Fibroblast of the conjunctiva (primary cell): ENCODE results near the gene TTC39B.
"Not testable (repeated sequence)": the region's sequence is repeated elsewhere in the genome, so short reads cannot be mapped to it uniquely, and the experiment has no call there.

Experiments
- DNase-seq: peaks from one replicate; pipeline ENCODE4 v3.0.0-alpha.2; 2010; ENCODE audit warnings: low read depth

The TTC39B gene

DNA sequence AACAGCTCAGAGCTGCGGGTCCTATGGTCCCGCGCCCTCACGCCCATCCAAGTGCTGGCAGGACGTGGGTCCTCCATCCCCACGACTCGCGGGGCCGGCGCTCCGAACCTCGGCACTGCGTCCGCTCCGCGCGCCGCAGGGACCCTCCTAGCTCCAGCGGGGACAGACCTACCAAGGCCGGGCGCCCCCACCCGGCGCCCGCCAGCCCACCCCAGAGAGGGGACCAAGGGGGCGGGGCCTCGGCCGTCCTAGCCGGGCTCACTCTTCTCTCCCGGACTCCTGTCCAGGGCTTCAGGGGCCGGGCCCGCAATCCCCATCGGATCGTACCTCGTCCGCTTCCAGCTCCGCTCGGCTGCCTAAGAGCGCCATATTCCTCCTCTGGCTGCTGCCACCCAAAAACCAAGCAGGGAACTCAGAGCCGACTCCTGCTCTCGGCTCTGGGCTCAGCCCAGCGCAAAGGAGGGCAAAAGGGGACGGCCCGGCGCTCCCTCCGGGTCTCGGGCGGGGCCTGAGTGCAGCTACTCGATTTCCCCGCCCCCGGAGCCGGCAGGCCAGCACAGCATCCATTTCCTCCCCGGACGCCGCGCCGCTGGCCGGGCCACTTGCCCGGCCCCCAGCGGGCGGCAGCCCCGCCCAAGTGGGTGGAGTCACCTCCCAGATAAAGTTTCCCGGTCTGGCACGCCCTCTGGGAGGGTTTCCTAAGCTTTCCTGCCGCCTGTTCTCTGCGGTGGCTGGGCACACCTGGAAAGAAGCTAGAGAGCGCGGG lies at the start of gene TTC39B:
TTC39B (minus strand) TSS at position 460 of the 766 bp plus-strand sequence; CDS start at position 369, 91 bp downstream.
- peak; percentile 82 for DNase-seq

DNA sequence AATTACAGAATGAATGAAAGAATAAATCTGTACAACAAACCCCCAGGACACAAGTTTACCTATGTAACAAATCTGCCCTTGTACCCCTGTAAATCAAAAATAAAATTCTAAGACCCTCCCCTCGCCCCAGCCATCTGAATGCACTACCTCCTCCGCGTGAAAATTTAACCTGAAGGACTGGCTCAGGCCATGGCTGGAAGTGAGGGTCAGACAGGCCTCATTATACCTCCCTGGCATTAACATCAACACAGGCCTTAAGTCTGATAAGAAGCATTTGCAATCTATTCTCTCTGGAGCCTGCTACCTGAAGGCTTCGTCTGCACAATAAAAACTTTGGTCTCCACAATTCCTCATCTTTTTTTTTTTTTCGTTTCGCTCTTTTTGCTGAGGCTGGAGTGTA lies 48.7 kb upstream of the TTC39B start:
- DNase-seq, result no peak

DNA sequence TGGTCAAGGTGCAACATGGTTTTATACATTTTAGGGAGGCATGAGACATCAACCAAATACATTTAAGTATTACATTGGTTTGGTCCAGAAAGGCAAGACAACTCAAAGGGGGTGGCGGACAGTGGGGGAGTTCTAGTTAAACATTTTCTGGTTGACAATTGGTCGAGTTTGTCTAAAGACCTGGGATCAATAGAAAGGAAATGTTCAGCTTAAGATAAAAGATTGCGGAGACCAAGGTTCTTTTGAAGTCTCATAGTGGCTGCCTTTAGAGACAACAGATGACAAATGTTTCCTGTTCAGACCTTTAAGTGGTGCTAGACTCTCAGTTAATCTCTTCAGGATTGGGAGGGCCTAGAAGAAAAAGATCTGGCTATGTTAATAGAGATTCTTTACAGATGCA lies 47.7 kb upstream of the TTC39B start:
- DNase-seq, result no peak

DNA sequence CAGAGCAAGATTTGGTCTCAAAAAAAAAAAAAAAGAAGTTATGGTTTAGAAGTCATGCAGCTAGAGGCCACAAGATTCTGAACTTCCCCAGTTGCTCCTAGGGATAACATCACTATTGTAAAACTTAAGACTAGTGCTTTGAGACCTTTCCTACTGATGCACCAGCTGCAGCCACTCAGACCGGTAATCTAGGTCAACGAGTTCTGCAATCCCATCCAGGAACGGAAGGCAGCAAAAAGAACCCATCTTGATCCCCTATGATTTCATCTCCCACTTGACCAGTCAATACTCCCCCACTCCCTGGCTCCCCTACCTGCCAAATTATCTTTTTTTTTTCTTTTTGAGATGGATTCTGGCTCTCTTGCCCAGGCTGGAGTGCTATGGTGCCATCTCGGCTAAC lies 46.9 kb upstream of the TTC39B start:
- no peak for DNase-seq

DNA sequence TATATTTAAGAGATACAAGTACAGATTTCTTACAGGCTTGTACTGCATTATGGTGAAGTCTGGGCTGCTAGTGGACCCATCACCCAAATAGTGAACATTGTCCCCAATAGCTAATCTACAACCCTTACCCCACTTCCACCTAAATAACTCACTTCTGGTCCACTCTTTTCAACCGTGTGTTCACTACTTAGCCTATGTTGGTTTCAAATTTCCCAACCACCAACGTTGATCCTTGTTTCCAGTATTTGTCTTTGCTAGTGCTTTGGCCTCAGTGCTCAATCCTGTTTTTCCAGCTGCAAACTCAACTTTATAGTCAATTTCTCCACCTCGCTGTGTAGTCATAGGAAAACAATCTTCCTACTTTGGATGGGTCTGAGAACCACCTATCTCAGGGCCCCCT lies 45.3 kb upstream of the TTC39B start:
- DNase-seq, result no peak

DNA sequence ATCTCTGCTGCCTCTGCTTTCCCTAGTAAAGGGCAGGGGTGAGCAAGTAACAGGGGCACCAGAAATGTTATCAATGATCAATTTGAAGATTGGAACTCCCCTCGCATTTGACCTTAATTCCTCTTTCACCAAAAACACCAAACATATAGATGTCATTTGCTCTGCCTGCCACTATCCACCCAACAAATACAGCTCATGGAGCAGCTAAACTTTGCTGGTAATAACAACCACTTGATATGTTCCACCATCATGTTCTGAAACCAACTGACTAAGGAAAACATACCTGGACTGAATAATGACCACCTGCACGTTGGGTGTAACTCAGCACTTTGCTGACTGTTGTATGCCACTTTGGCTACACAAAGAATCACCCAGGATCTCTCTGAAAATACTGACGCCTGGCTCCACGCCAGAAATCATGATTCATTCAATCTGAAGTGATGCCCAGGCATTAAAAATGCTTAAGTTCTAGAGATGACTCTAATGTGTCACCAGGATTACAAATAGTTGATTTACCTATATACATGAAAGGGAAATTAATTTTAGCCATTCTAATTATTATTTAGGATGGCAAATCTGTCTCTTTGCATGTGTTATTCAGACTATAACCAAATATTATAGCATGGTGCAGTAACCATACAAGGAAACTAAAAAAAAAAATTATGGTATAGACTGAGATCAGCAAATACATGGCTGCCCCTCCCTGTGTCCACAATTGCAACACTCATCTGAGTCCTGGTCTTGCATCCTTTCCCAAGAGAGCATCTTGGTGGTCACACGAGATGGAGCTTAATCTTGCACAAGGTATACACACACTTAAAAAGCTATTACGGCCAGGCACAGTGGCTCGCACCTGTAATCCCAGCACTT lies 43.1 kb upstream of the TTC39B start:
- no peak for DNase-seq

DNA sequence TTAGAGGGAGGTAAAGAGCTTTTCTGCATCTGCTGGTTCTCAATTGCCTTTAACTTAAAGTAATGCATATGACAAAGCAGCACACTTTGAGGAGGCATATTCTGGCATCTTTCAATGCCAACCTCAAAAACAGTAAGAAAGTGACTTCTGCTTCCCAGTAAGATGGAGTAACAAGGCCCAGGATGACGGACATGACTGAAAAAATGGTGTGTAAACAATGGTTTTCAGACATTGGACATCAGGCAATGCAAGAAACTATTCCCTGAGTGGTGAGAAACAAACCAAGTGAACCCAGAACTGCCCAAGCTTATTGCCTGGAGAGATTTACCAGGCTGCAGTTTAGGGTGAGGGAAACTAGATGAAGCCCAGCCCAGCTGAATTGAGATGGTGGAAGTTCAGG lies 39.8 kb upstream of the TTC39B start:
- DNase-seq, result no peak

DNA sequence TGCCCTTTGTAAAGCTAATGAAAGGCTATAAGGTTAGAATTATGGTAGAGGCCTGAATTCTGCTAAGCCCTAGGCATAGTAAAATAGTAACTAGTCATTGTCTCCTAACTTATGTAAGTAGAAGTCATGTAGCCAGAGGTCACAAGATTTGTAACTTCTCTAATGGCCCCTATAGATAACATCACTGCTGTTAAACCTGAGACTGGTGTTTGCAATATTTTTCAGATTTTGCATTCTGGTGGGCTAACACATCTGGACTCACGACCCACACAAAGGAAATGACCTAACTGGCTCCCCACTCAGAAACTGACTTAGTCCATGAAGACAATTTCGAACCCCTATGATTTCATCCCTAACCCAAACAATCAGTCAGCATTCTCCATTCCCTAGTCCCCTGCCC lies 37.2 kb upstream of the TTC39B start:
- DNase-seq, result no peak

DNA sequence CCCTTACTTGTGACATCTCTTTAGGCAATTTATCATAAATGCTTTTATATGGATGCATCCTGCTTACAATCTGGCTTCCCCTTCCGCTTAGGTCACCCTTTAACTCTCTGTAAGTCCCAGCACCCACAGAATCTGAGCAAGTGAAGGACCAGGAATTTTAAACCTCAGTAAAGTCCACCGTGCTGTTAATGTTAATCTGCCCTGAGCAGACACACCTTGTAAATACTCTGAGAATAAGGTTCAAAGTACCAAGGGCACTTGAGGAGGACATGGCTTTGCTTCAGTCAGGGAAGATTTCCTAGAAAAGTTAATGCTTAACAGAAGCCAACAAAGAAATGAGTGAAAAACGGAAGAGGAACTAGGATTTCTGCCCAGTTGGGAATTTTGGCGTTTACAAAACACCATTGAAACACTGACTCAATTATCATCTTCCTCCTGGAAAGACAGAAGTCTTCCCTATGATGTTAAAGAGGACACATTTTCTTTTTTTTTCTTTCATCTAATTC lies 26.4 kb upstream of the TTC39B start:
- no peak for DNase-seq

DNA sequence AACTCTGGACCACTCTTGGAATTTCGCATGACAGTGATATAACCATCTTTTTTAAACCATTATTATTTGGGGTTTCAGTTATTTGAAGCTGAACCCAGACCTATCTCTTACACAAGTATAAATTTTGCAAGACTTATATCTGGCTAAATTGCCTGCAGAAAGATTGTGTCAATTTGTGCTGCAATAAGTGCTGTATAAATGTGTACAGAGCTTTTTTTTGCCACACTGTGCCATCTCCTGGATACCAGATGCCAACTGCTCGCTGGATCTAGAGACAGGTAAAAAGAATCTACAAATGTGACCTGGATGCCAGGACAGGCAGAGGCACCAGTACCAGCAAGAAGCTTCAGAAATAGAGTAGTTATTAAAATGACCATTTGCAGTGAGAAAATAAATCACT lies 25.9 kb upstream of the TTC39B start:
- no peak for DNase-seq

DNA sequence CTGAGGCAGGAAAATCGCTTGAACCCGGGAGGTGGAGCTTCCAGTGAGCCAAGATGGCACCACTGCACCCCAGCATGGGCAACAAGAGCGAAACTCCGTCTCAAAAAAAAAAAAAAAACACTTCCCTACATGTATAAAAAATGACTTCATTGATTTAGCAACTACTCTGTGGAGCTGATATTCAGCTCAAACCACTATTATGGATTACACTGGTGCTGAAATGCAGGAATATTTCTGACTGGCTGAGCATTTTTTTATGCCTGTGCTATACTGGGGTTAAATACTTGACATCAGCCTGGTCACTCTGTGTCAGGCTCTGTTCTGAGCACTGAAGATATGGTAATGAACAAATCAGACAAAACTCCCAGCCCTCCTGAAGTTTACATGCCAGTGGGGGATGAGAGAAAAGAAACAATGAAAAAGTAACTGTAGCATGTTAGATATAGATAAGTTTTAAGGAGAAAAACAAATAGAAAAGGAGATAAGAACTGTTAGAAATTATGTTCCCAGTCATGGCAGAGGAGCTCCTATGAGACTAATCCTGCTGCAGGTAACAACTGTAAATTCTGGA lies 22.6 kb upstream of the TTC39B start:
- DNase-seq, result no peak

DNA sequence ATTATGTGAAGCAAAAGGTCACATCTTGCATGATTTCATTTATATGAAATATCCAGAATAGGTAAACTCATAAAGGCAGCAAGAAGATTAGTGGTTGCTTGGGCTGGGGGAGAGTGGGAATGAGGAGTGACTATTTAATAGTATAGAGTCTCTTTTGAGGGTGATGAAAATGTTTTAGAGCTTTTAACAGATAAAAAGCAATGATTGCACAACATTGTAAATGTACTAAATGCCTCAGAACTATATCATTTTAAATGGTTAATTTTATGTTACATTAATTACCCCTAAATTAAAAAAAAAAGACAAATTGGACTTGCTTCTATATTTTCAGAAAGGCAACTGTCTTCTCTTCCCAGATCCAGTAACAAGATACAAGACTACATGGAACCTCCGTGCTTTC lies 21.9 kb upstream of the TTC39B start:
- no peak for DNase-seq

DNA sequence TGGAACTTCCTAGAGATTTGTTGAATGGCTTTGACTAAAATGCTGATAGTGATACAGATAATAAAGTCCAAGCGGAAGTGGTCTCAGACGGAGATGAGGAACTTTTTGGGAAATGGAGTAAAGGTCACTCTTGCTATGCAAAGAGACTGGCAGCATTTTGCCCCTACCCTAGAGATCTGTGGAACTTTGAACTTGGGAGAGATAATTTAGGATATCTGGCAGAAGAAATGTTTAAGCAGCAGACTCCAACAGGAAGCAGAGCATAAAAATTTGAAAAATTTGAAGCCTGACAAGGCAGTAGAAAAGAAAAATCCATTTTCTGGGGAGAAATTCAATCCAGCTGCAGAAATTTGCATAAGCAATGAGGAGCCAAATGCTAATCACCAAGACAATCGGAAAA lies 15.7 kb upstream of the TTC39B start:
- not testable (repeated sequence) for DNase-seq

DNA sequence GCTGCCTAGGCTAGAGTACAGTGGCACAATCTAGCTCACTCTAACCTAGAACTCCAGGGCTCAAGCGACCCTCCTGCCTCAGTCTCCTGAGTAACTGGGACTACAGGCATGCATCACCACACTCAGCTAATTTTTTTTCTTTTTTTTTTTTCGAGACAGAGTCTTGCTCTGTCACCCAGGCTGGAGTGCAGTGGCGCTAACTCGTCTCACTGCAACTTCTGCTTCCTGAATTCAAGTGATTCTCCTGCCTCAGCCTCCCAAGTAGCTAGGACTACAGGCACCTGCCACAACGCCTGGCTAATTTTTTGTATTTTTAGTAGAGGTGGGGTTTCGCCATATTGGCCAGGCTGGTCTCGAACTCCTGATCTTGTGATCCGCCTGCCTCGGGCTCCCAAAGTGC lies 12.6 kb upstream of the TTC39B start:
- not testable (repeated sequence) for DNase-seq

DNA sequence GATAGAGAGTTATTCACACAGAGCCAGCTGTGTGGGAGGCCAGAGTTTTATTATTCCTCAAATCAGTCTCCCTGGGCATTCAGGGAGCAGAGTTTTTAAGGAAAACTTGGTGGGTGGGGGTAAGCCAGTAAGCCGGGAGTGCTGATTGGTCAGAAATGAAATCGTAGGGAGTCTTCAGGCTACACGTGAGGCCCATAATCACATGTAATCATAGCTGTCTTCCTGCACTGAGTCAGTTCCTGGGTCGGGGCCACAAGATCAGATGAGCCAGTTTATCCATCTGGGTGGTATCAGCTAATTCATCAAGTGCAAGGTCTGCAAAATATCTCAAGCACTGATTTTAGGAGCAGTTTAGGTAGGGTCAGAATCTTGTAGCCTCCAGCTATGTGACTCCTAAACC lies 10.8 kb upstream of the TTC39B start:
- DNase-seq, result no peak

DNA sequence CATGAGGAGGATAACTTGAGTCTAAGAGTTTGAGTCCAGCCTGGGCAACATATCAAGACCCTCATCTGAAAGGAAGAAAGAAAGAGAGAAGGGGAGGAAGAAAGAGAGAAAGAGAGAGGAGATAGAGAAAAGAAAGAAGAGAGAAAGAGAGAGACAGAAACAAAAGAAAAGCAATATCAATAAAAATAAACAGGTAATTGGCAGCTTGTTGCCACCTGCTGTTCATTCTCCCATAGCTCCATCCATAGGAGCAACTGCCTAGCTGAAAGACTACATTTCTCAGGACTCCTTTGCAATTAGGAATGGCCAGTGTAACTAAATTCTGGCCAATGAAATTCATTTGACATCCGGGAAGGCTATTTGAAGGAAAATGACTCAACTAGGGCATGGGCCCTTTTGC lies 4.6 kb upstream of the TTC39B start:
- no peak for DNase-seq

DNA sequence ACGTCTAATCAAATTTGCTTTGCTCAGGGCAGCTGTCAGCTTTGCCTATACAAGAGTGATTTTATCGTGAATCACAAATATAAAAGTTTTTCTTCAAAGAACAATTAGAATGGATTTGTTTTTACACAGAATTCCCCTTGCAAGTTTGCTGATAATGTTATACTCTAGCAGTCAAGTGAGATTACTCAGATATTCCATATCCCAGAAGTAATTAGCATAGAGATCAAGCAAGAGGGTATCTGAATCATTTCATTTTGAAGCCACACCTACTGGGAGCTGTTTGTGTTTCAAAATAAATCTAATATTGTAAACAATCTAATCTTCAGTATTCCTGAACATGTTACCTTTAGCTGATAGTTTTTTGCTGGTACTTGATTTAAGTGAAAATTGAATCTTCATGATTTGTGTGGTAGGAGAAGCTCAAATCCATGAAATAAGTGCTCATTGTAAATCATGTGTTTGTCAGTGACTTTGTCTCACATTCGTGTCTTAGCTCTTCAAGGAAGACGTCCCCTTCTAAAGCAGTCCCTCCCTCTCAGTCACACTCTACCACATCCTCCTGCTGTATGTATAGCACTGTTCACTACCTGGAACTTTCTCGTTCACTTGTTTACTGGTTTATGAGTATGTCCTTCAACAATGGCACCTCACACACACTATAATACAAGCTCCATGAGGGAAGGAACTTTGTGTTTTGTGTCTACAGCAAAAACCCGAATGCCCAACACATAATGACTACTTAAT lies 3.3 kb upstream of the TTC39B start:
- no peak for DNase-seq

DNA sequence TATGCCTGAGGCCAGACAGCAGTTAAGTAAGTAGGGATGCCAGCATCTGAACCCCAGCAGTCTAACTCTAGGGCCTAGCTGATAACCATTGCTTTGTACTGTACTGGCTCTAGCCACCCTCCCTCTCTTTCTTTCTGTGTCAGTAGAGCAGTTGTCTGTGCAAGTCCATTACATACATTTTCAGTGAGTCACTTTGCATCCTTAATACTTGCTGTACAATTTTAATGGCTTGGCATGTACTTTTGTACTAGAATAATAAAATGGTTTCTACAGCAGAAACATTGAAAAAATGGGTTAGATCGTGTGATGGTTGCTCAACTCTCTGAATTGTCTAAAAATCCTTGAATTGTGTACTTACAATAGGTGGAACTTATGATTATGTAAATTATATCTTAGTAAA lies 1.5 kb upstream of the TTC39B start:
- DNase-seq, result peak; percentile 52

DNA sequence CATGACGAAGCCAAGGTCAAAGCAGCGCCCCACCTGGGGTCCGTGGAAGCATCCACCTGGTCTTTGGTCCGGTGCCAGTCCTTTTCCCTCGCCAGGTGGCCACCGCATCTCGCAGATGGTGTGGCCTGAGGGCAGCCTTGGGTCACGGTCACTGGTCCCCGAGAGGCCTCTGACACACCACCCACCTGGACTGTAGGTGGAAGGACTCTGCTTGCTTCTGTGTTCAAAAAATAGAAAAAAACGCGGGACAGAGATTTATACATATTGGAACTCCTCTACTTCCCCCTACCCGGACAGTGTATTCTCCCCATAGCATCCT lies 466 bp upstream of the TTC39B start:
- no peak for DNase-seq

DNA sequence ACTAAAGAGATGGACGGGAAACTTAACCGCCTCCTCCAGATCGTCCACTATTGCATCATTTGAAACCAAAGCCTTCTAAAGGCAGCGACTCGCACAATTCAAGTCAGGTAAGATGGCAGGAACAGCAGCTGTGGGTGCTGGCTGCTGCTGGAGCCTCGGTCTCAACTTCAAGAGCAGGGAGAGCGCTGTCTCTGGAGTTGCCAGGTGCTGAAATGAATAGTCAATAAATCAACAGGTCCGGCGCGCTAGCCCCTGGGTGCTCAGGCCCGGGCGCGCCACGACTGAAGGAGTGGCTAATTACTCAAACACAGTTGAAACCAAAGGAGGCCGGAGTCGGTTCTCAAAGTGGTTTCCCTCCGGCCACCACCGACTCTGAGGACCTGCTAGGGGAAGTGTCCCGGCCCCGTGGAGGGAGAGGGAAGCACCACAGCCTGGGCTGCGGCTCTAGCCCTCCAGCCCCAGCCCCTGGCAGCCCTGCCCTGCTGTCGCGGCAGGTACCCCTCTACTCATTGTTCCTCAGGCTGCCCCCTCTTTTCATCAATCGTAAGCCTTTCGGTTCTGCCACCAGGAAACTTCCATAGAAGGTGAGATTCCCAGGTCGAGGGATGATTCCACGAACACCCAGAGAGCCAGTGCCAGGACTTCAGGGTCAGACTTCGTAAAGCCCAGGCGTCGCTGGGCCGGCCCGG lies 804 bp downstream of the TTC39B start:
- no peak for DNase-seq

DNA sequence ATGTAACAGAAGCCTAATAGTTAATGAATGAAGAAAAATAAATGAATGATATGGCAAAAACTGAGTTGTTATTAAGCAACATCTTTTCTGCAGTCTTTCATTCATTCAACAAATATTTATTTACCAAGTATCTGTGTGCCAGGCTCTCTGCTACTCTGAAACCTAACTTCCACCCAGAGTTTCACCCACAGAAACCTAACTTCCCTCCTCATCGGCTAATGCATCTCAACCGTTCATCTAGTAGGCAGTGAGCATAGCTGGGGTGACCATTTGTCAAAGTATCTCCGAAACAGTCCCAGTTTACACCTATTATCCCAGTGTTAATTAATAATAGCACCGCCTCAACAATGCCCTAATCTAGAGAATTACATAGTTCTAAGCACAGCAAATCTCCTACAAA lies 1.5 kb downstream of the TTC39B start:
- no peak for DNase-seq

DNA sequence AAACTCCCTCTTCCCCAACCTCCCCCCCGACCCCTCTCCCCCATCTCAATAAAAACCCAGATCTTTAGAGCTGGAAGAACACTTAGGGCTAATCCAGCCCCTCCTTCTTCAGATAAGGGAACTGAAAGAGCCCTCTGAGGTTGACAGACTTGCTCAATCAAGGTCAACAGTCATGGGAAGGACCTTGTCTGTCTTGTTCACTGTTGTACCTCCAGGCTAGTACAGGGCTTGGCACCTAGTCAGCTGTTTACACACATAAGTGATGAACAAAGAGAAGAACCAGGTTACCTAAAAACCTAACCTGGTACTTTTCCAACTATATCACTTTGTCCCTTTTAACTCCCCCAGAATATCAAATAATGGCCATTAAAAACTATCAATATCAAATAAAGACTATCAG lies 2.4 kb downstream of the TTC39B start:
- no peak for DNase-seq
